ENCODE results near the gene HOXC11. TPM values are rescaled to one million over a fixed set of nuclear protein-coding genes. Genes with fewer than 3 reads are reported as not detected.

HOXC11 gene
- total and polyA plus RNA-seq, 8 donors: not detected

- no peaks in the 10 kb centered on the region for H3K36me3 ChIP-seq
- ATAC-seq (no peak), DNase-seq (no peak)
- H3K9me3 ChIP-seq: no peaks in the 10 kb centered on the region
- H3K4me3 ChIP-seq: no peak overlapping the region
- no peak overlapping the region for H3K27ac ChIP-seq
- no peak for TF ChIP-seq CTCF (IDR thresholded peaks at IDR 0.05)
- H3K4me1 ChIP-seq: peaks cover 0 to 23% of the 10 kb centered on the region in 2 donors
- peaks cover 96 to 100% of the 10 kb centered on the region in 2 donors for H3K27me3 ChIP-seq
- intact Hi-C loops (cut with DNase I): no loop called here
These were observed 4.1 kb downstream of the HOXC11 start for GRCh38 chr12:53976823-53977595.

- intact Hi-C loops (cut with DNase I): no loop called here
- no peak for ATAC-seq
- no peaks in the 10 kb centered on the region for H3K9me3 ChIP-seq
- peaks cover 96 to 100% of the 10 kb centered on the region in 2 donors for H3K27me3 ChIP-seq
- H3K4me3 ChIP-seq: no peak overlapping the region
- peaks cover 0 to 23% of the 10 kb centered on the region in 2 donors for H3K4me1 ChIP-seq
- H3K27ac ChIP-seq: no peak overlapping the region
- DNase-seq: no peak
- no peak for TF ChIP-seq CTCF (IDR thresholded peaks at IDR 0.05)
- no peaks in the 10 kb centered on the region for H3K36me3 ChIP-seq
These were observed 4.9 kb downstream of the HOXC11 start for GRCh38 chr12:53977596-53978445.

GRCh38 chr12:53978477-53979356 lies 5.8 kb downstream of the HOXC11 start:
- intact Hi-C loops (cut with DNase I): no loop called here
- no peak for TF ChIP-seq CTCF (IDR thresholded peaks at IDR 0.05)
- H3K9me3 ChIP-seq: no peaks in the 10 kb centered on the region
- H3K36me3 ChIP-seq: no peaks in the 10 kb centered on the region
- DNase-seq: no peak
- H3K4me3 ChIP-seq: no peak overlapping the region
- H3K27me3 ChIP-seq: peaks cover 96 to 100% of the 10 kb centered on the region in 2 donors
- no peak for ATAC-seq
- H3K27ac ChIP-seq: no peak overlapping the region
- peaks cover 0 to 17% of the 10 kb centered on the region in 2 donors for H3K4me1 ChIP-seq

GRCh38 chr12:53980104-53980801 lies 7.3 kb downstream of the HOXC11 start:
- no peak for TF ChIP-seq CTCF (IDR thresholded peaks at IDR 0.05)
- Histone ChIP-seq H3K36me3 (no peaks in the 10 kb centered on the region), H3K27ac (no peak overlapping the region), H3K9me3 (no peaks in the 10 kb centered on the region), H3K4me1 (peaks cover 0 to 8% of the 10 kb centered on the region in 2 donors), H3K27me3 (peaks cover 93 to 100% of the 10 kb centered on the region in 2 donors), H3K4me3 (no peak overlapping the region)
- ATAC-seq (no peak), DNase-seq (no peak)
- intact Hi-C loops (cut with DNase I): no loop called here

Data from left lung (tissue), 10 donors.